Adrenal gland (tissue), 12 donors: ENCODE results near the gene LARP1. TPM values are rescaled to one million over a fixed set of nuclear protein-coding genes. Genes with fewer than 3 reads are reported as not detected.

Experiments used
- DNase-seq, 7 donors: peaks; one replicate each; pipeline ENCODE4 v3.0.0-alpha.2; 2019 to 2020
- H3K27ac ChIP-seq, 5 donors: fragments of 200-600 bp; sonication (generic) in 4 of 5; 1 replicate in 3 of 5; 2 replicates in 2 of 5; pipeline versions ENCODE4 v1.5.1 to v1.8.0; 2016 to 2020; ENCODE audit warnings: mild to moderate bottlenecking in 1 of 5
- H3K27me3 ChIP-seq: fragments of 200-600 bp; 2 replicates; pipeline ENCODE4 v1.8.0; 2021
- H3K36me3 ChIP-seq, 2 donors: fragments of 200-600 bp; replicated peaks in 1 of 2; 1 replicate in 1 of 2; 2 replicates in 1 of 2; pipeline versions ENCODE4 v1.5.1 to v1.8.0; 2018 to 2022
- H3K4me1 ChIP-seq, 2 donors: fragments of 200-600 bp; replicated peaks in 1 of 2; 1 replicate in 1 of 2; 2 replicates in 1 of 2; pipeline versions ENCODE4 v1.5.1 to v1.8.0; 2018 to 2021
- H3K4me3 ChIP-seq, 4 donors: fragments of 200-600 bp; sonication (generic) in 3 of 4; one replicate each; pipeline ENCODE4 v1.5.1; 2016 to 2018
- H3K9me3 ChIP-seq, 3 donors: fragments of 200-600 bp; sonication (generic) in 1 of 3; replicated peaks in 1 of 3; 1 replicate in 2 of 3; 2 replicates in 1 of 3; pipeline versions ENCODE4 v1.5.1 to v1.8.0; 2016 to 2021
- CTCF ChIP-seq, 6 experiments: fragments of 450-650 bp in 4 of 6; fragments of 200-600 bp in 2 of 6; sonication (generic) in 1 of 6; IDR thresholded peaks; 1 replicate in 5 of 6; 2 replicates in 1 of 6; pipeline versions ENCODE4 v1.5.1 to v1.8.0; 2016 to 2021; ENCODE audit warnings: antibody characterized with exemption in 6 of 6, mild to moderate bottlenecking in 2 of 6, moderate library complexity in 1 of 6
- POLR2A ChIP-seq, 2 donors: fragments of 450-650 bp; IDR thresholded peaks; one replicate each; pipeline ENCODE4 v1.6.1; 2017; ENCODE audit warnings: antibody characterized with exemption in 2 of 2, mild to moderate bottlenecking in 2 of 2, moderate library complexity in 1 of 2
- WGBS, 4 donors: extraction: QIAGEN DNeasy Blood & Tissue Kit in 2 of 4; methylation state at CpG; one replicate each; pipeline versions ENCODE4 v1.1.5 to v1.1.7; 2013 to 2017; 5-methylcytosine and 5-hydroxymethylcytosine counted together
- intact Hi-C, 2 donors: fragments of 100-400 bp; cut with DNase I; formaldehyde crosslinking; loops; one replicate each; pipeline versions ENCODE4 v1.14.1 to v1.15.0; 2022 to 2023
- microRNA counts, 2 donors: library from miRNA; unstranded; fragments of <30 nt; microRNA quantifications; one replicate each; lab custom pipeline; 2016
- microRNA-seq, 3 donors: library from miRNA; unstranded; fragments of <30 nt; microRNA quantifications; one replicate each; pipeline ENCODE4, GENCODE V29; 2017 to 2020
- polyA plus RNA-seq, 3 donors: library from polyadenylated mRNA; stranded (reverse); fragments of 200-250 nt in 2 of 3; fragments of 350-450 nt in 1 of 3; fragmentation: Illumina TruSeq in 1 of 3; extraction: RNeasy Lipid Tissue Mini Kit (QIAGEN cat#74804) in 1 of 3; gene quantifications; one replicate each; pipeline ENCODE4 v1.2.3, GENCODE V29; 2013 to 2014
- small RNA-seq, 2 donors: library from RNA; depleted of rRNA; stranded (forward); fragments of <200 nt; gene quantifications; one replicate each; pipeline ENCODE3, GENCODE V24; 2016
- total RNA-seq, 9 donors: library from RNA; depleted of rRNA in 4 of 9; stranded (reverse); fragments of >200 nt in 4 of 9; fragments of 120-200 nt in 1 of 9; fragmentation: NEBNext Ultra II Directional in 1 of 9; extraction: Animal tissue kit (Norgen Biotek cat#: 25700) in 1 of 9; gene quantifications; one replicate each; pipeline versions ENCODE4 v1.1.0 to v1.2.4, GENCODE V29; 2013 to 2023
- donor health status: healthy with polysubstance abuse.
- donor health status: Bipolar disorder and iron deficiency.
- donor health status: DM: yes; HTN: yes; CAD: no.
- donor health status: DM: no; HTN: no; CAD: no.
- donor health status: DM: no; HTN: no; CAD: no.
- donor health status: DM: yes; HTN: yes; CAD: no.

LARP1 gene
- total and polyA plus RNA-seq, 12 donors: 30.5 to 209 (median 126) TPM

- intact Hi-C loops: loop anchor here in 1 of 2 donors (10.0 kb wide), 1 partner anchor 71 kb away; the partner anchor contains the start of gene GEMIN5
- no peak for TF ChIP-seq CTCF (IDR thresholded peaks at IDR 0.05)
- TF ChIP-seq POLR2A (IDR thresholded peaks at IDR 0.05): no peak
- Histone ChIP-seq H3K27ac (peak overlapping the region in 1 of 5 donors; percentile 25), H3K27me3 (no peaks in the 10 kb centered on the region), H3K4me3 (no peak overlapping the region), H3K36me3 (peaks cover 0 to 29% of the 10 kb centered on the region in 2 donors), H3K4me1 (peaks cover 30 to 49% of the 10 kb centered on the region in 2 donors), H3K9me3 (no peaks in the 10 kb centered on the region)
- 77 to 89% (median 89%) methylated on average over 7 of the region's 7 CpGs for WGBS, 4 donors
- peak in 1 of 7 donors; percentile 29 for DNase-seq
Measured at GRCh38 chr5:154863291-154864080, 108.3 kb downstream of the LARP1 start.

GRCh38 chr5:154865466-154866184, 110.4 kb downstream of the LARP1 start:
- no peak for DNase-seq
- H3K36me3 ChIP-seq: peaks cover 0 to 37% of the 10 kb centered on the region in 2 donors
- intact Hi-C loops: loop anchor here in 1 of 2 donors (10.0 kb wide), 1 partner anchor 69 kb away; the partner anchor contains the start of gene GEMIN5
- no peak overlapping the region for H3K4me3 ChIP-seq
- no peaks in the 10 kb centered on the region for H3K27me3 ChIP-seq
- no peak for TF ChIP-seq POLR2A (IDR thresholded peaks at IDR 0.05)
- no peaks in the 10 kb centered on the region for H3K9me3 ChIP-seq
- WGBS, 4 donors: 37 to 46% (median 42%) methylated on average over 5 of the region's 5 CpGs
- peak overlapping the region in 3 of 5 donors; percentile 44 to 60 (median 45) for H3K27ac ChIP-seq
- peaks cover 21 to 36% of the 10 kb centered on the region in 2 donors for H3K4me1 ChIP-seq

- DNase-seq: no peak
- peak overlapping the region in 1 of 5 donors; percentile 60 for H3K27ac ChIP-seq
- no peak overlapping the region for H3K4me3 ChIP-seq
- peaks cover 0 to 50% of the 10 kb centered on the region in 2 donors for H3K36me3 ChIP-seq
- H3K9me3 ChIP-seq: no peaks in the 10 kb centered on the region
- WGBS, 4 donors: 65 to 86% (median 79%) methylated on average over 2 of the region's 2 CpGs
- TF ChIP-seq POLR2A (IDR thresholded peaks at IDR 0.05) (no peak), CTCF (IDR thresholded peaks at IDR 0.05) (no peak)
- H3K27me3 ChIP-seq: no peaks in the 10 kb centered on the region
- intact Hi-C loops: loop anchor here in 1 of 2 donors (10.0 kb wide), 1 partner anchor 68 kb away; the partner anchor contains the start of gene GEMIN5
- H3K4me1 ChIP-seq: peaks cover 9 to 24% of the 10 kb centered on the region in 2 donors
Measured at GRCh38 chr5:154866841-154867240, 111.7 kb downstream of the LARP1 start.

MicroRNAs encoded within 50 kb of the gene (microRNA counts, 767-probe panel; counts per million panel counts)
- microRNA hsa-miR-378h (lab: Ali Mortazavi, UCI): 0 counts per million in 2 donors

Small RNA genes within 50 kb of the gene (microRNA-seq; reads per million reads assigned to microRNA genes)
- 0 reads per million in 3 donors for gene MIR378H

Small RNA genes within 50 kb of the gene (small RNA-seq; reads per million reads assigned to genes)
- gene MIR378H (0 reads per million in 2 donors), gene RF00019 (0 reads per million in 2 donors)

Other genes with a start within 250 kb of the LARP1 start
- gene FAXDC2, start 95.2 kb downstream of the LARP1 start, total RNA-seq: 10 to 100 TPM; 20.0 to 86.2 (median 50.1) TPM
- gene FAXDC2, start 95.2 kb downstream of the LARP1 start, polyA plus RNA-seq: 10 to 100 TPM; 12.2 to 38.5 (median 21.7) TPM
- gene CNOT8, start 103.2 kb downstream of the LARP1 start, total RNA-seq: 100 to 1,000 TPM in 2 of 9 donors, 10 to 100 TPM in 7; 49.8 to 109 (median 74.4) TPM
- gene CNOT8, start 103.2 kb downstream of the LARP1 start, polyA plus RNA-seq: 10 to 100 TPM; 25.6 to 64.0 (median 47.9) TPM
- 10 to 100 TPM in 8 of 9 donors, 1 to 10 TPM in 1; 9.4 to 19.2 (median 14.1) TPM for gene GEMIN5, start 182.8 kb downstream of the LARP1 start, total RNA-seq
- 10 to 100 TPM in 1 of 3 donors, 1 to 10 TPM in 2; 3.2 to 12.9 (median 3.9) TPM for gene GEMIN5, start 182.8 kb downstream of the LARP1 start, polyA plus RNA-seq
- gene MRPL22, start 185.7 kb downstream of the LARP1 start, total RNA-seq: 10 to 100 TPM; 12.6 to 65.2 (median 52.1) TPM
- 100 to 1,000 TPM in 2 of 3 donors, 10 to 100 TPM in 1; 98.0 to 129 (median 103) TPM for gene MRPL22, start 185.7 kb downstream of the LARP1 start, polyA plus RNA-seq